Neural crest cell (in vitro differentiated cells): ENCODE data around the gene SCMH1. TPM values are rescaled to one million over a fixed set of nuclear protein-coding genes. Genes with fewer than 3 reads are reported as not detected.

ENCODE experiments used
- DNase-seq: peaks from one replicate; pipeline ENCODE4 v3.0.0; 2021; ENCODE audit warnings: low read depth, mixed read lengths, low spot score
- H3K27ac Mint-ChIP-seq: one replicate; pipeline ENCODE4 v1.8.0; 2021; ENCODE audit warnings: mild to moderate bottlenecking, mixed read lengths; ENCODE audit not compliant: unreplicated experiment
- H3K27me3 Mint-ChIP-seq: 2 replicates; pipeline ENCODE4 v1.8.0; 2021; ENCODE audit warnings: low read depth, mild to moderate bottlenecking, mixed read lengths
- H3K36me3 Mint-ChIP-seq: 2 replicates; pipeline ENCODE4 v1.8.0; 2021; ENCODE audit warnings: low read depth, mild to moderate bottlenecking, mixed read lengths
- H3K4me1 Mint-ChIP-seq: 2 replicates; pipeline ENCODE4 v1.8.0; 2021; ENCODE audit warnings: mixed read lengths
- H3K4me3 Mint-ChIP-seq: one replicate; pipeline ENCODE4 v1.8.0; 2021; ENCODE audit warnings: mild to moderate bottlenecking, mixed read lengths
- H3K9me3 Mint-ChIP-seq: 2 replicates; pipeline ENCODE4 v1.8.0; 2021; ENCODE audit warnings: mixed read lengths
- total RNA-seq: library from RNA; stranded (reverse); gene quantifications from 2 replicates; pipeline ENCODE4 v1.2.1, GENCODE V29; 2021
- TF ChIP-seq, protein P1 (sequence below): fragments of 200-600 bp; sonication (generic); conservative IDR thresholded peaks from 2 replicates; pipeline ENCODE4 v1.5.0; 2021; ENCODE audit warnings: antibody characterized with exemption, mild to moderate bottlenecking

The SCMH1 gene
- total RNA-seq, 1 donor from 2014 or later = 50.6 TPM

DNA sequence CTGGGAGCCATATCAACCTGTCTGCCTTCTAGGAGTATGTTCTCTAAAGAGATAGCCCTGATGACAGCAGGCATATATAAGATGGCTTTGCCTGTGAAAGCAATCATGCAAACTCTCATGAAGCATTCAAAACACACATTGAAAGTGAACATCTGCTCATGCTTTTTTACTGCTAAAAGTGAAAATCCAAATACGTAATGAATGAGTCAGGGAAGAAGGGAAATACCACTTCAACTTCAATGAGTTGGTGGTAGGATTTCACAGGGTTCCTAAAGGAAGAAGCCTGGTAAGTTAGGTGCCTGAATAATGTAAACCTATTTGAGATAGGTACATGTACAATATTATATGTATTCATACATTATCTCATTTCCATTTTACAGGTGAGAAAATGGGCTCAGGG, 170.1 kb downstream of the SCMH1 start:
- no peak overlapping the region for H3K4me3 Mint-ChIP-seq
- peaks cover 20% of the 10 kb centered on the region for H3K36me3 Mint-ChIP-seq
- no peak overlapping the region for H3K27ac Mint-ChIP-seq
- no peaks in the 10 kb centered on the region for H3K27me3 Mint-ChIP-seq
- DNase-seq = no peak
- H3K9me3 Mint-ChIP-seq = no peaks in the 10 kb centered on the region
- TF ChIP-seq, protein P1, sequence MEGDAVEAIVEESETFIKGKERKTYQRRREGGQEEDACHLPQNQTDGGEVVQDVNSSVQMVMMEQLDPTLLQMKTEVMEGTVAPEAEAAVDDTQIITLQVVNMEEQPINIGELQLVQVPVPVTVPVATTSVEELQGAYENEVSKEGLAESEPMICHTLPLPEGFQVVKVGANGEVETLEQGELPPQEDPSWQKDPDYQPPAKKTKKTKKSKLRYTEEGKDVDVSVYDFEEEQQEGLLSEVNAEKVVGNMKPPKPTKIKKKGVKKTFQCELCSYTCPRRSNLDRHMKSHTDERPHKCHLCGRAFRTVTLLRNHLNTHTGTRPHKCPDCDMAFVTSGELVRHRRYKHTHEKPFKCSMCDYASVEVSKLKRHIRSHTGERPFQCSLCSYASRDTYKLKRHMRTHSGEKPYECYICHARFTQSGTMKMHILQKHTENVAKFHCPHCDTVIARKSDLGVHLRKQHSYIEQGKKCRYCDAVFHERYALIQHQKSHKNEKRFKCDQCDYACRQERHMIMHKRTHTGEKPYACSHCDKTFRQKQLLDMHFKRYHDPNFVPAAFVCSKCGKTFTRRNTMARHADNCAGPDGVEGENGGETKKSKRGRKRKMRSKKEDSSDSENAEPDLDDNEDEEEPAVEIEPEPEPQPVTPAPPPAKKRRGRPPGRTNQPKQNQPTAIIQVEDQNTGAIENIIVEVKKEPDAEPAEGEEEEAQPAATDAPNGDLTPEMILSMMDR = no peak
- H3K4me1 Mint-ChIP-seq = no peaks in the 10 kb centered on the region

DNA sequence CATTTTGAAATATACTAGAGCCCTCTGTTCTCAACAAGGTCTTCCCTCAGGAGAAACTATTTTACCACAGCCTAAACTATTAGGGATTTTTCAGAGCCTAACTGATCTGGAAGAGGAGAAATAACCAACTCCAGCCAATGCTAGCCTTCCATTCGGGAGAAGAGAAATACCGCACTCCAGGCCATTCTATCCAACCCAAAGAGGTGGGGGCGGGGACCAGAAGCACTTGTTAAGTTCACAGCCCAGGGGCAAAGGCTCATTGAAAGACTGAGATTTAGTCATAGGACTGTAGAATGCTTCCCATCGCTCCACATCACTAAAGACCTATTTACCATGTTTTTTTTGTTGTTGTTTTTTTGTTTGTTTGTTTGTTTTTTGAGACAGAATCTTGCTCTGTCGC, 185.2 kb downstream of the SCMH1 start:
- no peaks in the 10 kb centered on the region for H3K27me3 Mint-ChIP-seq
- no peak for DNase-seq
- no peaks in the 10 kb centered on the region for H3K4me1 Mint-ChIP-seq
- no peak overlapping the region for H3K27ac Mint-ChIP-seq
- peaks cover 51% of the 10 kb centered on the region for H3K36me3 Mint-ChIP-seq
- TF ChIP-seq, protein P1 = no peak
- peaks cover 11% of the 10 kb centered on the region for H3K9me3 Mint-ChIP-seq
- H3K4me3 Mint-ChIP-seq = no peak overlapping the region

DNA sequence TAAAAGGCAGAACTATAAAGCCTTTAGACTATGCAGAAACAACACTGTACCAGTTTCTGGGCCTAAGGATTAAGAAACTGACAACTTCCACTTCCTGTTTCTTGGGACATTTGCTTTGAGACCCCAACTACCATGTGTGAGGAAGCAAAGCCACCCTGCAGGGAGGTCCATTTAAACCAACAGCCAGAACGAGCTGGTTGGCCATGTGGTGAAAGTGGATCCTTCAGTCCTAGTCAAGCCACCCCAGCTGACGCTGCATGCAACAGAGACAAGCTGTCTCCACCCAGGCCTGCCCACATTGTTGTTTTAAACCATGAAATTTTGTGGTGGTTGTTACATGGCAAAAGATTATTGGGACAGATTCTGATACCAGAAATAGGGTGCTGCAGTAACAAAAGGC, 188.8 kb downstream of the SCMH1 start:
- H3K27ac Mint-ChIP-seq = no peak overlapping the region
- TF ChIP-seq, protein P1 = no peak

DNA sequence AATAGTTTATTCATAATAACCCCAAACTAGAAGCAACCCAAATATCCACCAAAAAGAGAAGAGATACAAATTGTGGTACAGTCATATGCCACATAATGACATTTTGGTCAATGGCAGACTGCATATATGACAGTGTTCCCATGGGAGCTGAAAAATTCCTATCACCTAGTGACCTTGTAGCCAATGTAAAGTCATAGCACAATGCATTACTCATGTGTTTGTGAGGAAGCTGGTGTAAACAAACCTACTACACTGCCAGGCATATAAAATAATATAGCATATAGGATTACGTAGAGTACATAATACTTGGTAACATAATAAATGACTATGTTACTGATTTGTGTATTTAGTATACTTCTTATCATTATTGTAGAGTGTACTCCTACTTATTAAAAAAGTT, 191.1 kb downstream of the SCMH1 start:
- H3K4me3 Mint-ChIP-seq = no peak overlapping the region
- no peaks in the 10 kb centered on the region for H3K4me1 Mint-ChIP-seq
- no peak overlapping the region for H3K27ac Mint-ChIP-seq
- peaks cover 21% of the 10 kb centered on the region for H3K36me3 Mint-ChIP-seq
- TF ChIP-seq, protein P1 = no peak
- no peaks in the 10 kb centered on the region for H3K27me3 Mint-ChIP-seq
- no peaks in the 10 kb centered on the region for H3K9me3 Mint-ChIP-seq
- no peak for DNase-seq

More for the DNA sequence above, 188.8 kb downstream of the SCMH1 start:
- no peaks in the 10 kb centered on the region for H3K4me1 Mint-ChIP-seq
- H3K4me3 Mint-ChIP-seq = no peak overlapping the region
- H3K27me3 Mint-ChIP-seq = no peaks in the 10 kb centered on the region
- H3K9me3 Mint-ChIP-seq = no peaks in the 10 kb centered on the region
- DNase-seq = no peak
- peaks cover 23% of the 10 kb centered on the region for H3K36me3 Mint-ChIP-seq

DNA sequence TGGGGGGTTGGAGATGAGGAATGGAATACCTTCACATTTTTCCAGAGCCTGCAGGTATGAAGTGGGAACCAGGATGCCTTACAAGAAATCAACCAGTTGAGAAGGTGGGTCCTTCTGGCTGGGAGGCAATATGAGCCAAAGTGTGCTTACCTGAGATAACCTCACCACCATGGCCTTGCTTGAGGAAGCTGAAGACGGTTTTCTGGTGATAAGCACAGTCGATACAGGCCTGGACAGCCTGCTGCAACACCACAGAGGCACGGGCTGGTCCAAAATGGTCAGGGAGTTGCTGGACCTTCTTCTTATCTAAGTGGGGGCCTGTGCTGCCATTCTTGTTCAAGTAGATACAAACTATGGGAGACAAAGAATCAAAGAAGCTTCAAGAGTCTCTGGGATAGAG, 193.6 kb downstream of the SCMH1 start:
- H3K36me3 Mint-ChIP-seq = peaks cover 10% of the 10 kb centered on the region
- TF ChIP-seq, protein P1 = no peak
- no peak overlapping the region for H3K27ac Mint-ChIP-seq
- no peaks in the 10 kb centered on the region for H3K9me3 Mint-ChIP-seq
- no peaks in the 10 kb centered on the region for H3K27me3 Mint-ChIP-seq
- DNase-seq = no peak
- H3K4me1 Mint-ChIP-seq = no peaks in the 10 kb centered on the region
- no peak overlapping the region for H3K4me3 Mint-ChIP-seq

DNA sequence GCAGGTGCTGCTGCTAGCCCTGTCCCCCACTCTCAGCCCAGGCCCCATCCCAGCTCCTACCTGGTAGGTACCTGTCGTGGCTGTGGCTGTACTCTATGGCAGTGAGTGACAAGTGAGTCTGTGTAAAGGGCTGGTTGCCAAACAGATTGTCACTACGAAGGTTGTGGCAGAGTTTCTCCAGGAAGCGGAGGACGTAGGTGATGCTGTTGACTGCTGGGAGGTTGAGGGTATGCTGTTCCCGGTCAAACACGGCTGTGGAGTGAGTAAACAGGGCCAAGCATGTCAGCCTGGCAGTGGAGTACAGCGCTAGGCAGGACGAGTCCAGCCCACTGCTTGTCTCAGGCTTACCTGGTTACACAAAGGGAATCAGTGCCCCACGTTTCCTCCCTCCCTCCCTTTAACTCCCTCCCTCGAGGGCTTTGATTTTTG, 195.7 kb downstream of the SCMH1 start:
- no peaks in the 10 kb centered on the region for H3K27me3 Mint-ChIP-seq
- H3K4me1 Mint-ChIP-seq = no peaks in the 10 kb centered on the region
- no peak for DNase-seq
- H3K27ac Mint-ChIP-seq = no peak overlapping the region
- H3K4me3 Mint-ChIP-seq = no peak overlapping the region
- TF ChIP-seq, protein P1 = no peak
- H3K36me3 Mint-ChIP-seq = peaks cover 3% of the 10 kb centered on the region
- H3K9me3 Mint-ChIP-seq = no peaks in the 10 kb centered on the region
